Muscle of leg (tissue), 11 donors: ENCODE measurements around the gene COL27A1. TPM values are rescaled to one million over a fixed set of nuclear protein-coding genes. Genes with fewer than 3 reads are reported as not detected.
"Not testable (repeated sequence)": the region's sequence is repeated elsewhere in the genome, so short reads cannot be mapped to it uniquely, and the experiment has no call there.

Source experiments
- DNase-seq: peaks from one replicate; pipeline ENCODE4 v3.0.0; 2013
- H3K27ac ChIP-seq: one replicate; pipeline ENCODE4 v1.5.1; 2013; ENCODE audit warnings: mild to moderate bottlenecking, low read length, control low read depth
- H3K27me3 ChIP-seq: one replicate; pipeline ENCODE4 v1.6.1; 2013; ENCODE audit warnings: low read length; ENCODE audit not compliant: control insufficient read depth, insufficient read depth
- H3K36me3 ChIP-seq: one replicate; pipeline ENCODE4 v1.6.1; 2013; ENCODE audit warnings: low read length; ENCODE audit not compliant: control insufficient read depth, insufficient read depth
- H3K4me1 ChIP-seq: one replicate; pipeline ENCODE4 v1.6.1; 2013; ENCODE audit warnings: low read length; ENCODE audit not compliant: control insufficient read depth, insufficient read depth
- H3K4me3 ChIP-seq: one replicate; pipeline ENCODE4 v1.5.1; 2013; ENCODE audit warnings: low read length, control low read depth
- H3K9me3 ChIP-seq: replicated peaks from 2 replicates; pipeline ENCODE4 v1.6.1; 2013; ENCODE audit warnings: low read depth, low read length; ENCODE audit not compliant: control insufficient read depth
- WGBS: methylation state at CpG from one replicate; pipeline ENCODE4 v1.1.5; 2013; ENCODE audit warnings: missing lambda C conversion rate; ENCODE audit not compliant: insufficient coverage; 5-methylcytosine and 5-hydroxymethylcytosine counted together
- polyA plus RNA-seq, 8 donors: library from polyadenylated mRNA; unstranded; fragments of 120-200 nt; gene quantifications; one replicate each; pipeline versions ENCODE4 v1.2.1 to v1.2.3, GENCODE V29; 2013; ENCODE audit warnings: inconsistent platforms in 1 of 8, low replicate concordance in 1 of 8; ENCODE audit not compliant: insufficient read length in 8 of 8, insufficient read depth in 1 of 8
- total RNA-seq: library from RNA; stranded (reverse); fragments of 120-200 nt; gene quantifications from one replicate; pipeline ENCODE4 v1.2.4, GENCODE V29; 2013

COL27A1 gene
- total and polyA plus RNA-seq, 9 donors = 22.1 to 41.3 (median 33.9) TPM

DNA sequence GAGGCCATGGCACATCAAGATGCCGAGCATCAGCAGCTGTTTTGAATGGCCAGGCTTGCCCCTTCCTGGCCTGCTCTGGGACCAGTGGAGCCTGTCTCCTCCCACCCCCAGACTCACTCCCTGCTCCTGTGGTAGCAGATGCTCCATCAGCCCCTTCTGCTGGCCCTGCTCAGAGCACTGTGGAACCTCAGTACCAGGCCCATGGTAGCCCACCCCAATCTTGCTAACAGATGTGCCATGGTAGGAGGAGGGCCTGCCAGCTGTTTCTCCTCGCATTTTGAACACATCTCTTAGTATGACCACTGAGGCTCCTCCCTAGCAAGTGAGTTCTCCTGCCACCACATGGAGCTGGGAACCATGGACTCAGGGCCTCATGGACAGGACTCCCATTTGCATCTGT lies 29.5 kb downstream of the COL27A1 start:
- H3K36me3 ChIP-seq = peaks cover 39% of the 10 kb centered on the region
- peaks cover 42% of the 10 kb centered on the region for H3K4me1 ChIP-seq
- H3K4me3 ChIP-seq = no peak overlapping the region
- no peak overlapping the region for H3K27ac ChIP-seq
- H3K9me3 ChIP-seq = peaks cover 2% of the 10 kb centered on the region
- no peak for DNase-seq
- WGBS = 100% methylated on average over 1 of the region's 2 CpGs
- no peaks in the 10 kb centered on the region for H3K27me3 ChIP-seq

- H3K4me3 ChIP-seq = no peak overlapping the region
- H3K4me1 ChIP-seq = peaks cover 33% of the 10 kb centered on the region
- peaks cover 5% of the 10 kb centered on the region for H3K9me3 ChIP-seq
- no peak for DNase-seq
- no peak overlapping the region for H3K27ac ChIP-seq
- 68% methylated on average over 5 of the region's 11 CpGs for WGBS
- H3K36me3 ChIP-seq = peaks cover 44% of the 10 kb centered on the region
- no peaks in the 10 kb centered on the region for H3K27me3 ChIP-seq
Measured at GRCh38 chr9:114185570-114186490, 30.5 kb downstream of the COL27A1 start.

DNA sequence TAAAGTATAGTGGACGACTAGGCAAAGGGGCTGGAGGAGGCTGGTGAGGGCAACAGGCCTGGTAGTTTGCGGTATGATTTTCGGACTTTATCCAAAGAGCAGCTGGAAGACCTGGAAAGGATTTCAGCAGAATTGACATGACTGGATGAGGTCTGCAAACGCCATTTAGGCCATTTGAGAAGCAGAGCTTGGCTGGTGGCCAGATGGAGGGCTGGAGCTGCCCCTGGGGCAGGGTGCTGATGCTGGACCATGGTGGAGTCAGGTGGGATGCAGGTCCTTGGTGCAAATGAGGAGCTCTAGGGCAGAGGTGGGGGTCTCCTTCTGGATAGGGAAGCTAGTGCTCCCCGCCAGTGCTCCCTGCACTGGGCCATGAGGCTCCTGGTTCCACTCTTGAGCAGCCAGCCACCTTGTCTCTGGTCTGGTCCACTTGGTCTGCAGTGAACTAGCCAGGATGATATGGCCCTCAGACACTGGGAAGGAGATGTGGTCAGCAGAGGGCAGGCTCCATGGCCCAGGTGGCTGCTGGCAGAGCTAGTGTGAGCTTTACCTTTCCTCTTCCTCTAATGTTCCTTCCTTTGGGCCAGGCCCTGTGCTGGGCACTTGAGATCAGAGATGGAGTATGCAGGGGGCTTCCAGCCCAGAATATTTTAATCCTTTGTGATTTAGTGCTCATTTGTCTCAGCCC lies 31.4 kb downstream of the COL27A1 start:
- Histone ChIP-seq H3K9me3 (peaks cover 5% of the 10 kb centered on the region), H3K27me3 (no peaks in the 10 kb centered on the region), H3K36me3 (peaks cover 49% of the 10 kb centered on the region), H3K4me3 (no peak overlapping the region), H3K4me1 (peaks cover 24% of the 10 kb centered on the region), H3K27ac (no peak overlapping the region)
- DNase-seq = peak; percentile 52
- WGBS = 65% methylated on average over 5 of the region's 5 CpGs

- no peak overlapping the region for H3K4me3 ChIP-seq
- H3K27ac ChIP-seq = no peak overlapping the region
- DNase-seq = peak; percentile 58
- H3K36me3 ChIP-seq = peaks cover 53% of the 10 kb centered on the region
- peaks cover 5% of the 10 kb centered on the region for H3K9me3 ChIP-seq
- peaks cover 22% of the 10 kb centered on the region for H3K4me1 ChIP-seq
- H3K27me3 ChIP-seq = no peaks in the 10 kb centered on the region
- WGBS = no CpG with 5 or more reads among the region's 3 CpGs
Measured at GRCh38 chr9:114187827-114188226, 32.5 kb downstream of the COL27A1 start.

- Histone ChIP-seq H3K27ac (no peak overlapping the region), H3K4me1 (peaks cover 18% of the 10 kb centered on the region), H3K27me3 (no peaks in the 10 kb centered on the region), H3K9me3 (peaks cover 5% of the 10 kb centered on the region), H3K36me3 (peaks cover 45% of the 10 kb centered on the region), H3K4me3 (no peak overlapping the region)
- WGBS = 100% methylated on average over 1 of the region's 2 CpGs
- no peak for DNase-seq
Measured at GRCh38 chr9:114189823-114190562, 34.7 kb downstream of the COL27A1 start.

GRCh38 chr9:114190563-114190905 lies 35.2 kb downstream of the COL27A1 start:
- DNase-seq = no peak
- H3K27me3 ChIP-seq = no peaks in the 10 kb centered on the region
- H3K9me3 ChIP-seq = peaks cover 5% of the 10 kb centered on the region
- peaks cover 16% of the 10 kb centered on the region for H3K4me1 ChIP-seq
- WGBS = no CpG with 5 or more reads among the region's 1 CpG
- H3K4me3 ChIP-seq = no peak overlapping the region
- H3K36me3 ChIP-seq = peaks cover 42% of the 10 kb centered on the region
- H3K27ac ChIP-seq = no peak overlapping the region

- H3K36me3 ChIP-seq = peaks cover 47% of the 10 kb centered on the region
- DNase-seq, H3K4me3 ChIP-seq, H3K27ac ChIP-seq, H3K9me3 ChIP-seq, H3K27me3 ChIP-seq: not testable (repeated sequence)
- peaks cover 12% of the 10 kb centered on the region for H3K4me1 ChIP-seq
- WGBS = no CpG with 5 or more reads among the region's 5 CpGs
Measured at GRCh38 chr9:114191402-114191801, 36.1 kb downstream of the COL27A1 start.

DNA sequence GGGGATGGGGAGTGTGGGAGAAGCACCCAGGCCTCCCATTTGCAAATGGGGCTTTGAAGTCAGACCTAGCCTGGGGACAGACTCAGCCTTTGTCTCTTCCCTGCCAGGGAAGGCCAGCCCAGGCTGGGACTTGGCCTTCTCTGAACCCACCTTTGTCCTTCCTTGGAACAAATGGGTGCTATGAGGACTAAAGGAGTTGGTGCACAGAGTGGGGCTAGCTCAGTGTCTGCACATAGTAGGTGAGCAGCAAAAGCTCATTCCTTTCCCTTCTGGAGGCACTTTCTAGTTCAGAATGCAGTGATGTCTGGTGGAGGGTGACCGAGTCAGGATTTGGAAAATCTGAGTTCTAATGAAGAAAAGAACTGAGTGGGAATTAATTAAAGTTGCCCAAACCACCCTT lies 37.2 kb downstream of the COL27A1 start:
- no peaks in the 10 kb centered on the region for H3K27me3 ChIP-seq
- H3K9me3 ChIP-seq = peaks cover 5% of the 10 kb centered on the region
- no peak overlapping the region for H3K27ac ChIP-seq
- peaks cover 53% of the 10 kb centered on the region for H3K36me3 ChIP-seq
- no peak for DNase-seq
- WGBS = no CpG with 5 or more reads among the region's 1 CpG
- H3K4me3 ChIP-seq = no peak overlapping the region
- H3K4me1 ChIP-seq = peaks cover 16% of the 10 kb centered on the region

DNA sequence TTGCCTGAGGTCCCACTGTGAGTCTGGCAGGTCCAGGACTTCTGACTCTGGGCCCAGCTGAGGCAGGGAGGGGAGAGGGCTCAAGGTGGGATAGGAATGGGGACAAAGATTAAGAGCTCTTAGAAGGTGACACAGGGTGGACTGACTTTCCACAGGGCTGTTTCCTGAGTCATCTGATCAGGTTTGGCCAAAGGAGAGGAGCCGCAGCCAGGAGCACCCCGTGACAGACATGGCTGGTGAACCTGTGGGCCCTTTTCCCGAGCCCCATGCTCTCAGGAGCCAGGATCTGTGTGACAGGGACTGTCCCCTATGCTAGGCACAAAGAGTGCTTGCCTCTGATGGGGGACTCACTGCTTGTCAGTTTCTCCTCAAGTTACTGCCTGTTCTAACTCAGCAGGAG lies 37.8 kb downstream of the COL27A1 start:
- H3K4me3 ChIP-seq = no peak overlapping the region
- H3K36me3 ChIP-seq = peaks cover 57% of the 10 kb centered on the region
- no peak overlapping the region for H3K27ac ChIP-seq
- 94% methylated on average over 3 of the region's 3 CpGs for WGBS
- H3K27me3 ChIP-seq = no peaks in the 10 kb centered on the region
- H3K9me3 ChIP-seq = peaks cover 5% of the 10 kb centered on the region
- no peak for DNase-seq
- peaks cover 18% of the 10 kb centered on the region for H3K4me1 ChIP-seq

DNA sequence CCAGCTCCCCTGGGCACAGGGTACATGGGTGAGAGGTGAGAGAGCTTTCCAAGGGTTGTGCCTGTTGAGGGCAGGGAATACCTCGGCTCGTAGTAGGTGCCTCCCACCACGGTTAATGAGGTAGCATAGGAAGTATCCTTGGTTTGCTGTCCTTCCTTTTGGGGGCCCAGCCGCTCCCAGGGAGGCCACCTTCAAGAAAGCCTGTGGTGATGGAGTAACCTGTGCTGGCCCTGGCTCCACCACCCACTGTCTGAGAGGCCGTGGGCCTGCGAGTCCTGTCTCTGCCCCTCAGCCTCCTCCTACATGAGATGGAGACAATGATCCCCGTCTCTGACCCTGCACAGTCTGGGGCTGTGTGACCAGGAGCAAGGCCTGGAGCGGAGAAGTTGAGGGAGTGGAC lies 40.8 kb downstream of the COL27A1 start:
- no peak overlapping the region for H3K4me3 ChIP-seq
- H3K27ac ChIP-seq = no peak overlapping the region
- H3K36me3 ChIP-seq = peaks cover 58% of the 10 kb centered on the region
- H3K9me3 ChIP-seq = no peaks in the 10 kb centered on the region
- H3K4me1 ChIP-seq = peaks cover 18% of the 10 kb centered on the region
- peaks cover 2% of the 10 kb centered on the region for H3K27me3 ChIP-seq
- DNase-seq = no peak
- WGBS = 92% methylated on average over 5 of the region's 8 CpGs
